ENCODE results near the gene LUC7L. TPM values are rescaled to one million over a fixed set of nuclear protein-coding genes. Genes with fewer than 3 reads are reported as not detected.

Gene LUC7L
- total and polyA plus RNA-seq, 8 donors, result 77.5 to 221 (median 110) TPM

DNA sequence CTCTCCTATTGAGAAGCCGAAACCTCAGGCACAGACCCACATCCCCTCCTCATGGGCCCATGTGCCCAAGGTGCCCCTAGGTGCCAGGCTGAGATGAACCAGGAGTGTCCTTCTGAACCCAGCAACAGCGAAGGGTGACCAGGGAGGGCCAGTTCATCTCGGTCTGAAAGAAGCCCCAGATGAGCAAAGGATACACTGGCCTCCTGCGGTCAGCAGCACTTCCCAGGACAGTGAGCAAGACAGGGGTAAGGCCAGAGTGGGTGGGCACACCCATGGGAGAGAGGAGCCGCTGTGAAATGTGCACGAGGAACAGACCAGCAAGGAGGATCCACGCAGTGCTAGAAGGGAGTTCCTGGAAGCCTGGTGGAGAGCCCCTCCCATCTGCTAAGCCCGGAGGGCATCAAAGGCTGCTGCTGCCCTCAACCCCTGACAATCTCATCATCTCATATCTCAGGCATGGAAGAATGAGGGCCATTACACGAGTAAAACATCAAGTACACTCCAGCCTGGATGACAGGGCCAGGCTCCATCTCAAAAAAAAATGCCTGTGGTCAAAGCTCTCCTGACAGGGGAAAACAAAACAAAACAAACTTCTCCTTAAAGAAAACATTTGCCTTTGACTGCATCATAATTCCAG is 80.1 kb downstream of the LUC7L start:
- Histone ChIP-seq H3K9me3 (no peaks in the 10 kb centered on the region), H3K36me3 (no peaks in the 10 kb centered on the region), H3K27ac (no peak overlapping the region), H3K4me3 (no peak overlapping the region), H3K4me1 (peaks cover 0 to under 1% (median under 1%) of the 10 kb centered on the region in 4 donors), H3K27me3 (peaks cover 0 to 41% (median under 1%) of the 10 kb centered on the region in 3 donors)
- intact Hi-C loops (cut with DNase I; ENCODE audit: low total_unique reads), result no loop called here
- TF ChIP-seq EP300 (IDR thresholded peaks at IDR 0.05) (no peak), POLR2A (IDR thresholded peaks at IDR 0.05) (no peak), POLR2AphosphoS5 (IDR thresholded peaks at IDR 0.05) (no peak)
- DNase-seq, result no peak
- 31 to 43% (median 42%) methylated on average over 9 of the region's 9 CpGs for WGBS, 5 donors

DNA sequence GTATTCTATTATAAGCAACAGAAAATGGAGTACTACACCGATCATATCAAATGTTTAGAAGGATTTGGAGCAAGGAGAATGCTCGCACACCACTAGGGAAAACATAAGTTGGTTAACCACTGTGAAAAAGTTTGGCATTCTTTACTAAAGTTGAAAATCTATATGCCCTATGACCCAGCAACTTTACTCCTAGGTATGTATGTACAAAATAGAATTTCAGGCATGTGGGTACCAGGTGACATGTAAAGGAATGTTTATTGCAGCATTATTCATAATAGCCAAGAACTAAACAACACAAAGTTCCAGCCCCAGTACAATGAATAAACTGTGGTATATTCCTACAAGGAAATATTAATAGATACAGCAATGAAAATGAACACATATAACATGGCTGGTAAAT is 82.6 kb downstream of the LUC7L start:
- no peak for DNase-seq
- intact Hi-C loops (cut with DNase I; ENCODE audit: low total_unique reads), result no loop called here

DNA sequence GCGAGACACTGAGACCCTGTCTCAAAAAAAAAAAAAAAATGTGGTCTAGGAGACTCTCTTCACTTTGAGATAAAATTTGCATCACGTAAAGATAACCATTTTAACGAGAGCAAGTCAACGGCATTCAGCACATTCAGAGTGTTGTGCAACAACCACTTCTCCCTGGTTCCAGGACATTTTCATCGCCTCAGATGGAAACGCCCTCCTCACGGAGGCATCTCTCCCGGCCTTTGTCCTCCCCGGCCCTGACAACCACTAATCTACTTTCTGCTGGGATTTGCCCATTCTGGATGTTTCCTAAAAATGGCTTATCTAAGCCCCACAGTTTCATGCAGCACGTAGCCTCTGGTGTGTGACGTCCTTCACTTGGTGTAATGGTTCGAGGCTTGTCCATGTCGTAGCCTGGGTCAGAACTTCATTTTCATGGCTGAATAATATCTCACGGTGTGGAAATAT is 84.4 kb downstream of the LUC7L start:
- no peak overlapping the region for H3K27ac ChIP-seq
- H3K9me3 ChIP-seq, result no peaks in the 10 kb centered on the region
- H3K36me3 ChIP-seq, result no peaks in the 10 kb centered on the region
- H3K4me3 ChIP-seq, result no peak overlapping the region
- no peak for DNase-seq
- TF ChIP-seq, protein P1, sequence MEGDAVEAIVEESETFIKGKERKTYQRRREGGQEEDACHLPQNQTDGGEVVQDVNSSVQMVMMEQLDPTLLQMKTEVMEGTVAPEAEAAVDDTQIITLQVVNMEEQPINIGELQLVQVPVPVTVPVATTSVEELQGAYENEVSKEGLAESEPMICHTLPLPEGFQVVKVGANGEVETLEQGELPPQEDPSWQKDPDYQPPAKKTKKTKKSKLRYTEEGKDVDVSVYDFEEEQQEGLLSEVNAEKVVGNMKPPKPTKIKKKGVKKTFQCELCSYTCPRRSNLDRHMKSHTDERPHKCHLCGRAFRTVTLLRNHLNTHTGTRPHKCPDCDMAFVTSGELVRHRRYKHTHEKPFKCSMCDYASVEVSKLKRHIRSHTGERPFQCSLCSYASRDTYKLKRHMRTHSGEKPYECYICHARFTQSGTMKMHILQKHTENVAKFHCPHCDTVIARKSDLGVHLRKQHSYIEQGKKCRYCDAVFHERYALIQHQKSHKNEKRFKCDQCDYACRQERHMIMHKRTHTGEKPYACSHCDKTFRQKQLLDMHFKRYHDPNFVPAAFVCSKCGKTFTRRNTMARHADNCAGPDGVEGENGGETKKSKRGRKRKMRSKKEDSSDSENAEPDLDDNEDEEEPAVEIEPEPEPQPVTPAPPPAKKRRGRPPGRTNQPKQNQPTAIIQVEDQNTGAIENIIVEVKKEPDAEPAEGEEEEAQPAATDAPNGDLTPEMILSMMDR (IDR thresholded peaks at IDR 0.05), result no peak
- TF ChIP-seq POLR2A (IDR thresholded peaks at IDR 0.05) (no peak), POLR2AphosphoS5 (IDR thresholded peaks at IDR 0.05) (no peak), EP300 (IDR thresholded peaks at IDR 0.05) (no peak)
- H3K4me1 ChIP-seq, result no peaks in the 10 kb centered on the region
- intact Hi-C loops (cut with DNase I; ENCODE audit: low total_unique reads), result no loop called here
- H3K27me3 ChIP-seq, result peaks cover 0 to 32% (median 0%) of the 10 kb centered on the region in 3 donors
- WGBS, 5 donors, result 78 to 89% (median 86%) methylated on average over 14 of the region's 14 CpGs

More for the DNA sequence above, 82.6 kb downstream of the LUC7L start:
- no peak overlapping the region for H3K27ac ChIP-seq
- WGBS, 5 donors, result 79 to 90% (median 87%) methylated on average over 2 of the region's 2 CpGs
- H3K4me1 ChIP-seq, result no peaks in the 10 kb centered on the region
- peaks cover 0 to 40% (median 0%) of the 10 kb centered on the region in 3 donors for H3K27me3 ChIP-seq
- H3K4me3 ChIP-seq, result no peak overlapping the region
- no peaks in the 10 kb centered on the region for H3K36me3 ChIP-seq
- no peaks in the 10 kb centered on the region for H3K9me3 ChIP-seq
- TF ChIP-seq POLR2A (IDR thresholded peaks at IDR 0.05) (no peak), POLR2AphosphoS5 (IDR thresholded peaks at IDR 0.05) (no peak), EP300 (IDR thresholded peaks at IDR 0.05) (no peak)
- TF ChIP-seq, protein P1 (IDR thresholded peaks at IDR 0.05), result no peak

DNA sequence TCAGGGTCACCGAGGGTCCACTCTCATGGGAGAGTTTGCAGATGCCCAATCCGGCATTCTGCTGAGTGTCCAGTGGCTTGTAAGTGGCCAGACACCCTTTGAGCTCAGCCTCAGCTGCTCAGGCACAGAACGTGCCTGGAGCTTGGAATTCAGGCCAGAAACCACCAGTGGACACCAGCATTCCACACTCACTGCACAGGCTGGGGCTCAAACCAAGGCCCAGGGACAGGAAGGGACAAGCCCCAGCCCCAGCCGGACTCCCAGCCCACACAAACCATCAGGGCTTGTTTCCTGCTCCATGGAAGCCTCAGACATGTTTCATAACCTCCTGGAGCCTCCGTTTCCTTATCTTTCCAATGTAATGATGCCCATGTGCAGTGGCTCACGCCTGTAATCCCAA is 85.8 kb downstream of the LUC7L start:
- WGBS, 5 donors, result 57 to 75% (median 62%) methylated on average over 4 to 6 of the region's 6 CpGs
- TF ChIP-seq, protein P1 (IDR thresholded peaks at IDR 0.05), result no peak
- TF ChIP-seq POLR2AphosphoS5 (IDR thresholded peaks at IDR 0.05), result no peak
- no peak for TF ChIP-seq POLR2A (IDR thresholded peaks at IDR 0.05)
- intact Hi-C loops (cut with DNase I; ENCODE audit: low total_unique reads), result no loop called here
- no peak overlapping the region for H3K4me3 ChIP-seq
- DNase-seq, result no peak
- no peak overlapping the region for H3K27ac ChIP-seq
- H3K4me1 ChIP-seq, result peaks cover 0 to 8% (median 3%) of the 10 kb centered on the region in 4 donors
- H3K27me3 ChIP-seq, result peaks cover 0 to 23% (median 0%) of the 10 kb centered on the region in 3 donors
- H3K9me3 ChIP-seq, result no peaks in the 10 kb centered on the region
- H3K36me3 ChIP-seq, result no peaks in the 10 kb centered on the region

DNA sequence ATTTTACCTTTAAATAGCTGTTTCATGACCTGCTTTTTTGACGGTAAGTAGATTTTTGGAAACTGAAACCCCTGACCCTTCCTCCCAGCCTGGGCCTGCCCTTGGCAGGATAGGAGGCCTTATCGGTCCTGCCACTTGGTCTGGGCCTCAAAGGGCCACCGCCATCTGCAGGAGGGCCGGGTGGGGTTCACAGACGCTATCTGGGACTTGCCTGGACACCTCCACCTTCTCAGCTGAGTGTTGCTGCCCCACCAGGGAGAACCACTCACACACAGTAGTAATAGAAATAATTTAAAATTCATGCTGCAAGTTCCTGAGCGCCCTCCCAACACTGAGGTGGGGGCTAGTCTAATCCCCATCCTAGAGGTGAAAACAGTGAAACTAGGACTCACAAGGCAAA is 86.2 kb downstream of the LUC7L start:
- H3K9me3 ChIP-seq, result no peaks in the 10 kb centered on the region
- H3K27me3 ChIP-seq, result peaks cover 0 to 20% (median 0%) of the 10 kb centered on the region in 3 donors
- H3K4me1 ChIP-seq, result peaks cover 0 to 8% (median 4%) of the 10 kb centered on the region in 4 donors
- no peak for TF ChIP-seq POLR2A (IDR thresholded peaks at IDR 0.05)
- H3K4me3 ChIP-seq, result no peak overlapping the region
- H3K27ac ChIP-seq, result no peak overlapping the region
- no peaks in the 10 kb centered on the region for H3K36me3 ChIP-seq
- 56 to 79% (median 64%) methylated on average over 6 of the region's 6 CpGs for WGBS, 5 donors
- DNase-seq, result no peak
- intact Hi-C loops (cut with DNase I; ENCODE audit: low total_unique reads), result no loop called here
